GM18909 (cell line): ENCODE results near the gene NFATC3.
A peak's percentile ranks its signal among the peaks of the same experiment; 100 is the strongest.

ENCODE experiments used
- ATAC-seq: cut with Tn5 transposase; IDR thresholded peaks from one replicate; pipeline ENCODE4 v1.9.1; 2021; ENCODE audit warnings: mild to moderate bottlenecking; ENCODE audit not compliant: unreplicated experiment, poor library complexity

NFATC3 gene

DNA sequence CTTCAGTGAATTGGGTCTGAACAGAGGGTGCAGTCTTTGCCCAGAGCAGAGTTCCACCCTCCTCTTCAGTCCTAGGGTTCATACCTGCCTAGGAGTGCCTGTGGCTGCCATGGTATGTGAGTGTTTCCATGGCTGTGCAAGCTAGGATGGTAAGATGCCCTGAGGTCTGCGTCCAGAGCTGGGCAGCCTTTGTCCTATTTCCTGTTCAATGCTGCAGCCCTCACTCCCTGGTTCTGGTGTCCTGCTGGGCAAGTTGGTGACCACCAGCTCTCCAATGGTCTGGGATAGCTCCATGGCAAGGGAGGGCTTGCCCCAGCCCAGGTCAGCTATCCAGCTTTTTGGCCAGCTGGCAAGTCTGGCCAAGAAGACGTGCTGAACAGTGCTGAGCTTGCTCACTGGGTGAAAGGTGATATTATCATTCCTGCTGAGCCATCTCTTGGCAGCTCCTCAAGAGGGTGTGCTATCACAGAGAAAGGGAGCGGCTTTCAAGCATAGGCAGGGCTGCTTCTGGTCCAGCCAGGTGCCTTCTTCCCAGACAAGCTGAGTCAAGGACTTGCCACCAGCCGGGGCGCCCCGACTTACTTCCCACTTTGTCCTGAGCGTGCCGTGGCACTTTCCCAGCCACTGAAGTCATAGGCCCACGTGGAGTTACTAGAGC is 13.0 kb upstream of the NFATC3 start:
- no peak for ATAC-seq

DNA sequence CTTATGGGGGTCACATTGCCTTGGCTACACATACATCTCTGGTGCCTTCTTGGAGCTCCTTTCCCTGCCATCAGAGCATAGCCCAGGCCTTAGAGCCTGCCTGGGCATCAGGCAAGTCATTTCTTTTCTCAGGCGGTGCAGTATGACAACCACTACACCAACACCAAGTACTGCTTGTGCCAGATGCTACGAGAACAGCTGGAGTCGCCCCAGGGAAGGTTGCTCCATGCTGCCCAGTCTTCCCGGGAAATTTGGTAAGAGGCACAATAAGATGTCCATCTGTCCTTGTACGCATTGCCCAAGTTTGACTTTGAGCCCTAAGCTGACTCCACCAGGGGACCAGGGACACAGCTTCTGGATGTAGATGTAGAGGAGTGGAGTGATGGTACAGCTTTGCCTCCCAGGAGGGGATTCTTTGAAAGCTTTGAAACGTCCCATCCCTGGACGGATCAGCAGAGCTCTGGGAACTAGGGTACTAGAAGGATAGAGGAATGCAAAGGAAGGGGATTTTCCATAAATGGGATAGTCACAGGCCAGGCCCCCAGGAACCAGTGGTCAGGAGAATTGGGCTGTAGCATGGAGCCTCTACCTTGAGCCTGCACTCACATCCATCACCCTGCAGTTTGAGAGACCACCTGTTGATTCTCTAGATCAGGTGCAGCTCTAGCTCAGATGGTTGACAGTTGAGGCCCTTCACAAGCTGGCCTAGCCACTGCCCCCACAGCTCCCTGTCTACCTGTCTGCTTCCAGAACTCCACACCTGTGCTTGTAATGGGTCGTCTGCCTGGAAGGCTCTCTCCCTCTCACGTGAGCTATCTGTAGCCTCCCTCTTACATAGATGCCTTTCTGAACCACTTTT is 11.0 kb upstream of the NFATC3 start:
- no peak for ATAC-seq

DNA sequence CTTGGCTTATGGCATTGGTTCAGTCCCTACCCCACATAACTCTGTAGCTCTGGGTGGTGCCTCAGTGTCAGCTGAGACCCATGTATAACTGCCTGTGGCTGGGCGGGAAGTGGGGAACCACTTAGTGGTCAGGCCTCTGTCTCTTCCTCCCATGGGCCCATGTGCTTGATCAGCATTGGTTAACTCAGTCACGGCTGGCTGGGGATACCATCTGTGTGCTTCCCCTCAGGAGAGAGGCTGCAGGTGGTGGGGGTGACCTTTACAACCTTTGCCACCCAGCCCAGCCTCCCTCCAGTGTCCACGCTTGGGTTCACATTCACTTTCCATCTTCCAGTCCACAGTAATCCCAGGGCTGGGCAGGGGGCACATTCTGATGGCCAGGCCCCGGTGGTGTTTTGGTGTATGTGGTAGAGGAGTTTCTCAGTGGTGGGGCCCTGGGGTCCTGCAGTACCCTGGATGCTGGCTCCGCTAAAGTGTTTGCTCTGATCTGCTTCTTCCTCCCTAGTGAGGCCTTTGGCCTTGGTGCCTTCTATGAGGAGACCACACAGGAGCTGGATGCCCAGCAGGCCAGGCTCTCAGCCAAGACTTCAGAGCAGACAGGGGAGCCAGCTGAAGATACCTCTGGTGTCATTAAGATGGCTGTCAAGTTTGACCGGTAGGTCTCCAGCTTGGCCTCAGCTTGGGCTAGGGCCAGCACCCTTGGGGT is 10.2 kb upstream of the NFATC3 start:
- peak; percentile 82 for ATAC-seq

DNA sequence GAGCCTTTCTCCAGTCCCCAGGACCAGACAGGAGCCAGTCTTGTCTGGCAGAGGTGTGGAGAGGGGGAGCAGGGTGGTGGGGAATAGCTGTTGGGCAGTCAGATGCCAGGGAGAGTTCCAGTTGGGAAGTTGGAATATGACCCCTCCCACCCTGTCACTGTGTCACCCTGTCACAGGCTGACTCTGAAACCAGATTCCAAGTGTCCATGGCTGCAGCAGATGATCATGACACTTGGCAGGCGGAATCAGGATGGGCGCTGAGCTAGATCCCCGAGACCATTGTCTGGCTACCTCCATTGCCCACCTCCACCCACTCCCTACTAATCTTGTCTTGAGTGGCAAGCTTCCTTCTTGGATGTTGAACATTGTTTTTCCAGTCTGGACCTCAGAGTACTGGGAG is 9.2 kb upstream of the NFATC3 start:
- ATAC-seq = no peak

DNA sequence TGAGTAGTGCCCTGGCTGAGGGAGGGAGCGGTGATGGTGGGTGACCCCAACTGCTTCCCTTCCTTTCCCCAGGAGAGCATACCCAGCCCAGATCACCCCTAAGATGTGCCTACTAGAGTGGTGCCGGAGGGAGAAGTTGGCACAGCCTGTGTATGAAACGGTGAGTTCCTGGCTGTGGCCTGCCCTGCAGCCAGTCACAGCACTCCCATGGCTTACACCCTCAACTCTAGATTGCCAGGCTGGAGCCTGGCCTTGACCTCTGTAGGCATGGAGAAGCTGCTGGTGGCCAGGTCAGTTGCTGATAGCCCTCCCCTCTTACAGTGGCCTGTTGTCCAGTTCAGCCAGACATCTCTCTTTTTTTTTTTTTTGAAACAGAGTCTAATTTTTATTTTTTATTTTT is 8.6 kb upstream of the NFATC3 start:
- ATAC-seq = no peak

DNA sequence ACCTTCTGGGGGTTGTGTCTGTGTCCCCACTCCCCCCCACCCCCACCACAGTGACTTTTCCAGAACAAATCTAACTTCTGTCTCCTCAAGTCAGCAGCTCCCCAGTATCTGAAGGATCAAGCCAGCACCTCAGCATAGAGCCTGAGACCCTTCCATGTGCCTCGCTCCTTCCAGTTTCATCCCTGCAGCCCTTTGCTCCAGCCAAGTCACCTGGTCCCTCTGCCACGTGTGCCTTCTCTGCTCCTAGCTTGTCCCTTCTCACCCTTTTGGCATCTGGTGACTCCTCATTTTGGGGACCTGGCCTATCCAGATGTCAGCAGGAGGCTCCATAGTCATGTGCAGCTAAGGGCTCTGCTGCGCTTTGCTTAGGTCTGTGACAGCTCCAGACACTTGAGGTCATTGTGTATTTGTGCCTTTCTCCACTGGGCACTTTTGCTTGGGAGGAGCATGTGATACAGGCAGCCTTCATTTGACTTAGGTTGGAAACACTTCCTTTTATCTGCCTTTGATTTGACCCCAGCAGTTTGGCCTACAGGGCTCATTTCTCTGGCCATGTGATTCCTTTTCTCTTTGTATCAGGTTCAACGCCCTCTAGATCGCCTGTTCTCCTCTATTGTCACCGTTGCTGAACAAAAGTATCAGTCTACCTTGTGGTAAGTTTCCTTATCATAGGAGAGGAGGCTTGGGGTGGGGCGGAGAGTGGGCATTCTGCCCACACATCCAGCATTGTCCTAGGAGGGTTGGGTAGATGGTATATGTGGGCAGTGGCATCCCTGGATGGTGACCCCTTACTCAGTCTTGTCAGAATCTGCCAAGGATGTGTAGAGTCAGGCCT is 7.1 kb upstream of the NFATC3 start:
- ATAC-seq = no peak

DNA sequence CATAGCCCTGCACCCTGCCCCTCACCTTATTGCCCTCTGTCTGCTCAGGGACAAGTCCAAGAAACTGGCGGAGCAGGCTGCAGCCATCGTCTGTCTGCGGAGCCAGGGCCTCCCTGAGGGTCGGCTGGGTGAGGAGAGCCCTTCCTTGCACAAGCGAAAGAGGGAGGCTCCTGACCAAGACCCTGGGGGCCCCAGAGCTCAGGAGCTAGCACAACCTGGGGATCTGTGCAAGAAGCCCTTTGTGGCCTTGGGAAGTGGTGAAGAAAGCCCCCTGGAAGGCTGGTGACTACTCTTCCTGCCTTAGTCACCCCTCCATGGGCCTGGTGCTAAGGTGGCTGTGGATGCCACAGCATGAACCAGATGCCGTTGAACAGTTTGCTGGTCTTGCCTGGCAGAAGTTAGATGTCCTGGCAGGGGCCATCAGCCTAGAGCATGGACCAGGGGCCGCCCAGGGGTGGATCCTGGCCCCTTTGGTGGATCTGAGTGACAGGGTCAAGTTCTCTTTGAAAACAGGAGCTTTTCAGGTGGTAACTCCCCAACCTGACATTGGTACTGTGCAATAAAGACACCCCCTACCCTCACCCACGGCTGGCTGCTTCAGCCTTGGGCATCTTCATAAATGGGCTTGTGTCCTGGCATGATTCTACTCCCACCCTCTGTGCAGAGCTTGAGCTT is 6.3 kb upstream of the NFATC3 start:
- no peak for ATAC-seq

DNA sequence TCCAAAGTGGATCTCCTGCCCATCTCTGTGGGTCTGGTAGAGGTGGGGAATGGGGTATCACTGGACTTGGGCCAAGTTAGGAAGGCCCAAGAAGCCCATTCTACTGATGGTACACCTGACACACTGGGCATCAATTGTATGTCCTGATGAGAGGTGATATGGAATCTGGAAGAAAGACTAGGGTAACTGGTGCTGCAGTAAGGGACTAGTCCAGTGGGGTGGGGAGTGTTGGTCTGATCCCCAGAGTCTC is 5.9 kb upstream of the NFATC3 start:
- no peak for ATAC-seq

DNA sequence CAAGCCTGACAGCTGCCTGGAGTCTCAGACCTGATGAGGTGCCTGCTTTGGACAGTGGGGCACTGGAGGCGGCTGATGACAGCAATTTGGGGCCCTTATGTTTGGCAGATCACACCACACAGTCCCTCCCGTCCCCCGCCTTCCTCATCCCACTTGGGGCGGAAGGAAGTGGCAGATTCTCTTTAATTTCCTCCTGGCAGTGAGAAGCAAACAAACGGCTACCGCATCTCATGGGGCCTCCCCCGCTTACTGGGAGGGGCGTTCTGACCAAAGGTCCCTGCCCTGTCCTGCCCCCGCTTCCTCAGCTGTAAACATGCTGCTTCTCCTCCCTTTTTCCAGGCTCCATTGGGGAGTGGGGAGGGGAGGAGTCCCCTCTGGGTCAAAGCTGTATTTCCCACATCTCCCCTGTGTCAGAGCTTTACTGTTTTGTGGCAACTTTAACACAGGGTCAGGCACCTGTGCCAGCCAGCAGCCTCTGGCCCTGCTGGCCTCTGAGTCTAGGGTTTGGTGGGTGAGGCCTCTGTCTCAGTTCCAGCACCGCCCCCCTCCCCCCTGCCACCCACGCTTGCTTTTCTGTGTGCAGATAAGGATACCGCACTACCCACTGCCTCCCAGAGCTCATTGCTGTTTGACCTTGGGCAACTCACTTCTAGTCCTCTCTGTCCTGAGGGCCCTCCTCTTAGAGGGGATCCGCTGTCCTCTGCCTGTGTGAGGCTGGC is 5.4 kb upstream of the NFATC3 start:
- ATAC-seq = peak; percentile 26

DNA sequence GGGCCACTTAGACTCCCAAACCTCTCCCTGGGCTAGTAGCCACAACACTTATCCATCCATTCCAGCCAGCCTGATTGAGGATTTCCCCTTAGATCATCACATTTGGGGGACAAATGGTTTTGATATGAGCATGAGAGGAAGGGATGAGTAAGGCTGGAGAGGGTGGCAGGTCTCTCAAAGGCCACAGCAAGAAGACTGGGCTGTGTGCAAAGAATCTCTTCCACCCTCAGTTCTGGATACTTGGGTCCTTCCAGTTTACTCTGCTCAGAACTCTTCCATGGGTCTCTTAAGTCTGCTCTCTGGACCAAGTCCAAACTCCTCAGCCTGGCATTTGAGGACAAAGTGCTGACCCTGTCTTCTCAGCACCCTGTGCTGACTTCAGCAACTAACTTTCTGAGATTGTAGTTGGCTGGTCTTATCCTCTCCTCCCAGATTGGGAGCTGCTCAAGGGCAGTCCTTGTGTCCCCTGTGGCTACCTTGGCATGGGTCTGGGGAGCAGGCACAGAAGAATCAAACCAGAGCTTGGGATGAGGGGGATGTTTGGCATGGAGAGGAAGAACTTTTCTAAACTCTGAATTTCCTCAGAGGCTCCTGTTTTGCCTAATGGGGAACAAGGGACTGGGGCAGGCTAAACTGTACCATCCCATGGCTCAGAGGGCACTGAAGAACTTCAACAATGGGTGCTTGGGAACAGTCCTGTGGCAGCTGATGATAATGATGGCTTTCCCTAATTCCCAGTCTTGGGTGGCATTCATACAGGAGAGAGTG is 3.1 kb upstream of the NFATC3 start:
- no peak for ATAC-seq

DNA sequence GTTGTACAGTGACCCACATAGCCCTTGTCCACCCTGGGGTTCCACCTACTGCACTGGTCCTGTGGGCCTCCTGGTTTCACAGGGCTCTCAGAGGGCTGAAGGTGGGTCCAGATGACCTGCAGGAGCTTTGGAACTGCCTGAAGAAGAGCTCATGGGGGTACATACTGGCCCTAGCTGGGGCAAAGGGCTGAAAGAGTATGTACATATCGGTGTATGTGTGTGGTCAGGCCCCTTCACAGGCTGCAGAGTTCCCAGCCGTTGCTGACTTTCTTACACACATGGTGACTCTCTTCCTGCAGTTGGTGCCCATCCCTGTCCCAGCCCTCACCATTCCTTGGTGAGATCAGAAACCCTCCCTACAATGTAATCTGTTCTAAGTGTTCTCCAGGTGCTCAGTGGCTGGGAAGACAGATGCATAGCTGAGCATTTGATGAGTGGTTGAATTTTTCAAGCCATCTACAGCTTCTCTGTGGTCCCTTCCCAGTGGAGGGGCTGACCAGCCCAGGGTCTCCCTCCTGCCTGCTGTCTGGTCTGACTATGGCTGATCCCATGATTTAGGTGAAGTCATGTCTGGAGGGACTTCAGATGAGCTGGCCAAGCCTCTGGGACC is 2.4 kb upstream of the NFATC3 start:
- ATAC-seq = no peak

DNA sequence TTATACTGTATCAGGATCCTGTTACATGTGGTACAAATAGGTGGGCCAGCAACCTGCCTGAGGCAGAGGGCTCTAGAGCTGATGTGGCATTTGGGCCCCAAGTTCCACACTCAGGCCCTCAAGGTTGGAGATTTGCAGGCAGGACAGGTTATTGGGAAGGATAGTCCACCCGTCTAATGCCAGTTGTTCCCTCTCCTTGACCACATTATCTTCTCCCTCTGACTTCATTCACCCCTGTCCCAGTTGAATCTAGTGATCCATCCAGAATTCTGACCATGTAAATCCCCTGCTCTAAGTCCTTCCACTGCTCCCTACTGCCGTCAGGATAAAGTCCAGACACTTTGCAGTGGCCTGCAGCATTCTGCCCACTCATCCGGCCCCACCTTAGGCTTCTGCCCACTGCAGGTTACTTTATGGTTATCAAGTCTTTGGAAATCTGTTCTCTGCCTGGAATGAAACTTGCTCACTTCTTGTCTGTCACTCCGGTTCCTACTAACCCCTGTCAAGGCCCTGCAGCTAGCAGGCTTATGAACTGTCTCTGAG is 1.9 kb upstream of the NFATC3 start:
- ATAC-seq = no peak

DNA sequence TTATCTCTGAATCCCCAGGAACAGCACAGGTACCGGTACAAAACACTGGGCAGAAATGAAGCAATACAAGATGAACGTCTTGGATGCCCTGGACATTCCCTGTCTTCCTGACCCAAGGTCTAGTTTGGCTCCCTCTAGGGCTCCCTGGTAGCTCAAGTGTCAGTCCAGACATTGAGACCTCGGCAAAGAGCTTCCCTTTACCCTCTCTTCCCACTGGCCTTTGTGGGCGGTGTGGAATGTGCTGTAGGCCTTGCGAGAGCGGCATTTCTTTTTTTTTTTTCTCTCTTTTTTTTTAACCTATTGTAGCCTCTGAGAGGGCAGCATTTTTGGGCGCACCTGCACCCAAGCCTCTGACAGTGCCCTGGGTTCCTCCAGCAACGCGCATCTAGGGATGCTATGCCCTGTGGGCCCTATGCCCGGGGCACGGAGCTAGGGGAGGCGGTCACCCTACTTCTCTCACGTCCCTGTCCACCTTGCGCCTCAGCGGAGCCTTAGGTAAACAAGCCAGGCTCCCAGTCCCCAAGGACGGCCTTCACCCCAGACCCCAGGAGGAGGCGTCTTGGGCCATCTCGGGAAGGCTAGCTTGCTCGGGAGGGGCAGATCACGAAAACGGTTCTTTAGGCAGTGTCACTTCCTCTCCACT is 1.2 kb upstream of the NFATC3 start:
- no peak for ATAC-seq

DNA sequence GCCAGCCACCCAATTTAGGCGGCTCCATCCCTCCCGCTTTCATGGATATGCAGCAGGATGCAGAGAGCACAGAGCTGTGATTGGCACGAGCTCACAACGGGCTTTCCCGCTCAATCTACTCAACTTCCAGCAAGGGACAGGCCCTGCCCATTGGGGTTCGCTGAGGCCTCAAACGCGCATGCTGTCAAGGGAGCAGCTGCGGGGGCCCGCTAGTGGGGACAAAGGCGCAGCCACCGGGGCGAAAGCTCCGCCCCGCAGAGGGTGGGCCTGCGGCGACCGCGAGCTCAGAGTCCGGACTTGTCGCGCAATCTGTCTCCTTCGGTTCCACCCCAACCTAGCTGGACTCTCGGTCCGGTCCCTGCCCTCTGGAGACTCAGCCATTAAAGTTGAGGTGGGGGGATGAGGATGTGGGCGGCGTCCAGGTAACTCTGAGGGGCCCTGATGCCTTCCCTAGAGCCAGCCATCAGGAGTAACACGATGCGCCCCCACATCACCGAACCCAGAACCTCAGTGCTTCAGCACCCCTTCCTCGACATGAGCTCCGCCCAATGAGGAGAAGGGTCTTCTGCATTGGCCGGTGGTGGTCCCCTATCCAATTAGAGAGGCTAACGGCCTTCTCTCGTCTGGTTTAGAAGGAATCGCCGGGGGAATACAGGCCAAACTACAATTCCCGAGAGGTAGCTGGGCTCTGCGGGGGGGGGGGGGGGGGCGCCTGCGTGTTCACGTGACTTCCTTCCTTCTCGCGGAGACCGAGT is 489 bp upstream of the NFATC3 start:
- peak; percentile 65 for ATAC-seq

DNA sequence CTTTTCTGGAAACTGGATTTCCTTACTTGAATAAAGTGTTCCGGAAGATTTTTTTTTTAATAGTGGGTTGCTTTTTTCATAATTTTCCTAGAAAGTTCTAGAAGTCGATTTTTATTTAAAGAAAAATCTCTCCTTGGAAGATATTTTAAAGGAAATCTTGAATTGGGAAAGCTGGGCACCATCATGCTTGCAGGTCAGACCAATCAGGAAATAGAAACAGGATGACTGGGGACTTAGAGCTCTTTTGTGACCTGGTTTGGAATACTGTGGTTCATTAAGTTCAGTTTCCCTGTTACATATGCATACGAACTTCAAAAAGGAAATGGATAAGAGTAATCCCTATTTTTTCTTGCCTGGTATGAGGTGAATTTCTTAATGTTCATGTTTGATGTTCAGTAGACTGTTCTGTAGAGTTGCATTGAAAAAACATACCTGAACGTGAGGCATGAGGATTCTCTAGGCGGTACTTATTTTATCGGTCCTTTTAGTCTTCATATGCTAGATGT is 1.2 kb downstream of the NFATC3 start:
- ATAC-seq = no peak

DNA sequence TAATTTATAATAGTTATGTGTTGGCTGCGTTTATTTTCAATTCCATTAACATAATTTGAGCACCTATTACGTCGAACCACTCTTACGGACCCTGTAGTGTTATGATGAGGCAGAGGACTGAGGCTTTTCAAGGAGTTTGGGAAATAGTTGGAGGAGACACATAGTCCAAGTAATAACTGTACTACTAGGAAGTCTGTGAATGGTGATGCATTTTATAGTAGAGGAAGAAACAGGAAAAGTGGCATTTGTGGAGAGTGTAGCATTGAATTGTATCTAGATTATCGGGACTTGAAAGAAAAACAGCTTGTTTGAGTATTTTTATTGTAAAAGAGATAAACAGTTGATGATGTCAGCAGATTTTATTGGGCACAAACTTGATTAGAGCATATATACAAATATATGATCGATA is 1.7 kb downstream of the NFATC3 start:
- no peak for ATAC-seq

DNA sequence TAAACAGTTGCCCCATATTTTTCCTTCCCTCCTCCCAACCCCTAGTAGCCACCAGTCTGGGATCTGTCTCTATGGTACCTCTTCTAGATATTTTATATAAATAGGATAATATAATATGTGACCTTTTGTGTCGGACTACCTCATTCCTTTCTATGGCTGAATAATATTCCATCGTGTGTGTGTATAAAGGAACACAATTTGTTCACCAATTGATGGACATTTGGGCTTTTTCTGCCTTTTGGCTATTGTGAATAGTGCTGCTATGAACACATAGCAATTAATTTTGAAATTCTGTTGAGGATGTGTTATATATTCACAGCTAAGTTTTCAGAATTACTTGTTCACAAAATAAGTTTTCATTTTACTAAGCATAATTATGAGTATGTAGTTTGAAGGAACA is 2.5 kb downstream of the NFATC3 start:
- no peak for ATAC-seq
